ENCODE measurements around the gene DNAJB8.

DNA sequence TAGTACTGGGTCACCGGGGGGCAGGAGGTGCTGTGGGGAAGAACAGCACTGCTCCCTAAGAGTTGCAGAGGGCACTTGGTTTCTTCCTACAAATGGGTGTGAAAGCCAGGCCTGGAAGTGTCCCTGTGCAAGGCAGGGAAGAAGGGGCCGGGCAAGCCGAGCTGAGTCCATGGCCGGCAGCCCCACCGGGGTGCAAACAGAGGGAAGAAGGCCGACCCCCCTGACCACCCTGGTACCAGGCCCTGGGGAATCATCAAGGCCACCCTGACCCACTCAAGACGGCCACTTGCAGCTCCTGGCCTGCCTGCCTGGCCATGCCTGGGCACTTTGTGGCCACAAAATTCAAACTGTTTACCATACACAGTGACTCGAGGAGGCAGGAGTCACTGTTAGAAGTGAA, 8.7 kb upstream of the DNAJB8 start:
- TF ChIP-seq, protein P1, sequence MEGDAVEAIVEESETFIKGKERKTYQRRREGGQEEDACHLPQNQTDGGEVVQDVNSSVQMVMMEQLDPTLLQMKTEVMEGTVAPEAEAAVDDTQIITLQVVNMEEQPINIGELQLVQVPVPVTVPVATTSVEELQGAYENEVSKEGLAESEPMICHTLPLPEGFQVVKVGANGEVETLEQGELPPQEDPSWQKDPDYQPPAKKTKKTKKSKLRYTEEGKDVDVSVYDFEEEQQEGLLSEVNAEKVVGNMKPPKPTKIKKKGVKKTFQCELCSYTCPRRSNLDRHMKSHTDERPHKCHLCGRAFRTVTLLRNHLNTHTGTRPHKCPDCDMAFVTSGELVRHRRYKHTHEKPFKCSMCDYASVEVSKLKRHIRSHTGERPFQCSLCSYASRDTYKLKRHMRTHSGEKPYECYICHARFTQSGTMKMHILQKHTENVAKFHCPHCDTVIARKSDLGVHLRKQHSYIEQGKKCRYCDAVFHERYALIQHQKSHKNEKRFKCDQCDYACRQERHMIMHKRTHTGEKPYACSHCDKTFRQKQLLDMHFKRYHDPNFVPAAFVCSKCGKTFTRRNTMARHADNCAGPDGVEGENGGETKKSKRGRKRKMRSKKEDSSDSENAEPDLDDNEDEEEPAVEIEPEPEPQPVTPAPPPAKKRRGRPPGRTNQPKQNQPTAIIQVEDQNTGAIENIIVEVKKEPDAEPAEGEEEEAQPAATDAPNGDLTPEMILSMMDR (conservative IDR thresholded peaks at IDR 0.05 in 1 of 2, IDR thresholded peaks at IDR 0.05 in 1 of 2; ENCODE audit: extremely low read depth in 1 of 2, insufficient read depth in 1 of 2, low read depth in 1 of 2, low read length in 2 of 2), result no peak
- TF ChIP-seq EZH2 (IDR thresholded peaks at IDR 0.05; ENCODE audit: borderline replicate concordance, low read length), result no peak
